HL-60/S4 treated with retinoic acid at 250 ng/mL for 4 days and 3 days (cell line): ENCODE measurements around the gene CAT.

ENCODE experiments used
- in situ Hi-C: fragments of 300-500 bp; cut with MboI; formaldehyde crosslinking; loops from 2 replicates; pipeline ENCODE4 v1.7.0; 2022; ENCODE audit warnings: low sequenced_read_pairs

CAT gene

GRCh38 chr11:34493468-34493867 is 54.7 kb downstream of the CAT start:
- in situ Hi-C loops = loop anchor here (25.0 kb wide), 1 partner anchor 331 kb away; no protein-coding TSS in a partner anchor

GRCh38 chr11:34493926-34494595 is 55.3 kb downstream of the CAT start:
- in situ Hi-C loops = loop anchor here (25.0 kb wide), 1 partner anchor 332 kb away; no protein-coding TSS in a partner anchor

- in situ Hi-C loops = loop anchor here (25.0 kb wide), 1 partner anchor 333 kb away; no protein-coding TSS in a partner anchor
Measured at GRCh38 chr11:34495239-34495723, 56.5 kb downstream of the CAT start.

GRCh38 chr11:34495724-34496377 is 57.1 kb downstream of the CAT start:
- in situ Hi-C loops = loop anchor here (25.0 kb wide), 1 partner anchor 334 kb away; no protein-coding TSS in a partner anchor

GRCh38 chr11:34499719-34500500 is 61.2 kb downstream of the CAT start:
- in situ Hi-C loops = loop anchor here (25.0 kb wide), 1 partner anchor 338 kb away; no protein-coding TSS in a partner anchor

- in situ Hi-C loops = no loop called here
Measured at GRCh38 chr11:34501500-34501899, 62.8 kb downstream of the CAT start.

GRCh38 chr11:34501949-34502348 is 63.2 kb downstream of the CAT start:
- in situ Hi-C loops = no loop called here

- in situ Hi-C loops = no loop called here
Measured at GRCh38 chr11:34502949-34503348, 64.2 kb downstream of the CAT start.

- in situ Hi-C loops = no loop called here
Measured at GRCh38 chr11:34505874-34506273, 67.1 kb downstream of the CAT start.

GRCh38 chr11:34507156-34507555 is 68.4 kb downstream of the CAT start:
- in situ Hi-C loops = no loop called here

- in situ Hi-C loops = no loop called here
Measured at GRCh38 chr11:34507610-34508009, 68.9 kb downstream of the CAT start.

GRCh38 chr11:34508524-34508923 is 69.8 kb downstream of the CAT start:
- in situ Hi-C loops = no loop called here

GRCh38 chr11:34509336-34509876 is 70.7 kb downstream of the CAT start:
- in situ Hi-C loops = no loop called here

GRCh38 chr11:34510218-34510617 is 71.5 kb downstream of the CAT start:
- in situ Hi-C loops = no loop called here

- in situ Hi-C loops = no loop called here
Measured at GRCh38 chr11:34510673-34511072, 71.9 kb downstream of the CAT start.

- in situ Hi-C loops = no loop called here
Measured at GRCh38 chr11:34512840-34513681, 74.3 kb downstream of the CAT start.

- in situ Hi-C loops = no loop called here
Measured at GRCh38 chr11:34513682-34514449, 75.1 kb downstream of the CAT start, which contains the start of gene ELF5. ELF5 (minus strand) TSS chr11:34513794; CDS start chr11:34505749, 8,045 bp downstream.

- in situ Hi-C loops = no loop called here
Measured at GRCh38 chr11:34514597-34514996, 75.9 kb downstream of the CAT start.
